HG03565 (cell line): Measurements from ENCODE around the gene RASL10A.

Experiments used
- ATAC-seq: cut with Tn5 transposase; IDR thresholded peaks from one replicate; pipeline ENCODE4 v1.9.1; 2021; ENCODE audit warnings: mild to moderate bottlenecking, moderate library complexity; ENCODE audit not compliant: unreplicated experiment

Gene RASL10A

GRCh38 chr22:29325356-29325755, 9.9 kb upstream of the RASL10A start:
- ATAC-seq, result no peak

DNA sequence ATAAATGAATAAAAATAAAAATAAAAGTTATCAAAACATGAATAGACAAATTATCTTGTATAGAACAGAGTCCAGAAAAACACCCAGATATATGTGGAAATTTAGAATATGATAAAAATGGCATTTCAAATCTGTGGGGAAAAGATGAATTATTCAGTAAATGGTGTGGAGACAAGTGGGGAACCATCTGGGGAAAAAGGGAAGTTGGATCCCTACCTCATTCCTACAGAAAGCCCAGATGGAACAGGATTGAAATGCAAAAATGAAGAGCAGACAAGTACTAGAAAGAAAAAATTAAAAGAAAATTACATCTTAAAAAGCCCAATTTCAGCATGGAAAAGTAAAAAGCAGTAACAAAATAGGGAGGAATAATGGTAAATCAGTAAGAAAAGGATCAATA, 8.1 kb upstream of the RASL10A start:
- no peak for ATAC-seq

- ATAC-seq, result no peak
These were observed 5.0 kb upstream of the RASL10A start for GRCh38 chr22:29320546-29320945.

DNA sequence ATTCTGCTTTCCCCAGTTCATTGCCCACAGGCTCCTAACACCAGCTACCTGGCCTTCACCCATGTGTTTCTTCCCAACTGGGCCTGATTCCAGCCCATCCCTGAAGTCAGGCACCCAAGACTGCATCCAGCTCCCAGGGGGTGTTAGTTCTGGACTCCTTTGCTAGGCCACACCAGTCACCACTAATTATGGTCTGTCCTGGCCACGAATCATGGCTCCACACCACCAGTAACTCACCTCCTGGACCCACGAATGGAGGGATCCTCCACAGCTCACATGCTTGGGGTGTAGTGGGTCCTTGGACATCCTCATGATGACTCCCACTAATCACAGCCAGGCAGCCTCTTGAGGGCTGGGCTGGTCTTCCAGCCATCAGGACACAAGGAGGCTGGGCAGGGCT, 3.6 kb upstream of the RASL10A start:
- no peak for ATAC-seq

DNA sequence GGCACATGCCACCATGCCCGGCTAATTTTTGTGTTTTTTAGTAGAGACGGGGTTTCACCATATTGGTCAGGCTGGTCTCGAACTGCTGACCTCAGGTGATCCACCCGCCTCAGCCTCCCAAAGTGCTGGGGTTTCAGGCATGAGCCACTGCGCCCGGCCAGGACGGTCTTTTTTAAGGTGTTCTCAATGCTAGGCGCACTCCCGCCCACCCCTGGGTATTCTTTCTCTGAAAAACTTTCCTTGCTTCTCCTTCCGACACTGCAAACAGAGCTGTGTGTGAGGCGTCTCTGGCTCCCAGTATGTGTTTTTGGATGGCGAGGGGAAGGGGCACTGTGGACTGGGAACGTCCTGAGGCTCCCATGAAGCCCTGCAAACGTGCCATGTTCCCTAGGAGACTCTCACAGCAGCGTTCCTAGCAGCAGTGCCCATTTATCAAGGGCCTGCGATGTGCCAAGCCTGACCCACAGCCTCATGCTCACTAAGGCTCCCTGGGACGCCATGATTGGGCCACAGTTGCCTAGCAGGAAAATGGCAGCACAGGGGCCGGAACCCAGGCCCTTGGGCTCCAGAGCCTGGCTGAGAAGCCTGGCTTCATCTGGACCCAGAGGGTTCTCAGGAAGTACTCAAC, 2.4 kb upstream of the RASL10A start:
- ATAC-seq, result no peak

- no peak for ATAC-seq
These were observed 788 bp upstream of the RASL10A start for GRCh38 chr22:29316141-29316828.

GRCh38 chr22:29314537-29315285, 786 bp downstream of the RASL10A start:
- no peak for ATAC-seq

DNA sequence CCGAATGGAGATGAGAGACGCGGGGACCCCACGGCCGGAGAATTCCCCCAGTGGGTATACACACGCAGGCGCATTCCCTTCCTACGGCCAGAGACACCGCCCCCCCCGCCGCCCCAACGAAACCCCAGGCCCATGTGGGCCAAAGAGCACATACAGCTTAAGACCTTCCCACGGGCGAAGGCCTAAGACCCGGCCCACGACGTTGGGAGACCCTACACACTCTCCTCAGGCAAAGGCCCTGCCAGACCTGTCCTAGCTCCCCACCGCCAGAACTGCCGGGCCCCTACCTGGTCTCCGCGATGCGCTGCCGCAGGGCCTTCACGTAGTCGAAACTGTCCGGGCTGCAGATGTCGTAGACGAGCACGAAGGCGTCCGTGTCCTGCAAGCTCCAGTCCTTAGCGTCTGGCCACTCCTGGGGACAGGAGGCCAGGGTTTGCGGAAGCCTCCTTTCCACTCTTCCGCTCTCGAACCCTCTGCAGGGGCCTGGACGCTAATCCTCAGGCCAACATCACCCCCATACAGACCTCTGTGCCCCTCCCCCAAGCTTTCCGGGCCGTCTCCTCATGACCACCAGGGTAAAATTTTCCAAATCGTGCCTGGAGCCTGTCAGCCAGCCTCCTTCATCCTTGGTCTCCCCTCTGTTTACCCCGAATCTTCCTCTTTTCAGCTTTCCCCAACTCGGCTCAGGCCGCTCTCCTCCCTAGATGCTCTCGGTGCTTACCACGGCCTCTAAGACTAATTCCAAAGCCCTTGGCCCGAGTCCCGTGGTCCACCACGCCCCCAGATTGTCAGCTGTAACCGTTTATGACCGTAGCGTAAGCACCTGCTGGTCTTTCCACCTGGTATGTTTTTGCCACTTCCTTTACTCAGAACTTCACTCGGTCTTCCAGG, 1.7 kb downstream of the RASL10A start:
- no peak for ATAC-seq

DNA sequence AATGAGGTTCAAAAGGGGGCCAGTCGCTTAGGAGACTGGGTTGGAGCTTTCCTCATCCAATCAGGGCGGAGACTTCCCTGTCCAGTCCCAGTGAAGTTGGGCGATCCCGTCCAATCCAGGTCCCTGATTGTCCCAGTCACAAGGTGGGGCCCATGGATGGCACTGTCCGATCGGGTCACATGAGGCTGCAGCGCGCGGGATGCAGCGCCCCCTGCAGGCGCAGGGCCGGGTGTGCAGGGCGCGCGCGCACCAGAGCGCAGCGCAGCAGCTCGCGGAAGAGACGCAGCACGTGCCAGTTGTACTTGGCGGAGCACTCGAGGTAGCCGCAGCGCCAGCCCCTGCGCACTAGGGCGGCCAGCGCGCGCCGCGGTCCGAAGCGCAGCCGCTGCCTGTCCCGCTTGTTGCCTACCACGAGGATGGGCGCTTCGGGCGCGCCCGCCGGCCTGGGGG, 2.3 kb downstream of the RASL10A start:
- ATAC-seq, result no peak

DNA sequence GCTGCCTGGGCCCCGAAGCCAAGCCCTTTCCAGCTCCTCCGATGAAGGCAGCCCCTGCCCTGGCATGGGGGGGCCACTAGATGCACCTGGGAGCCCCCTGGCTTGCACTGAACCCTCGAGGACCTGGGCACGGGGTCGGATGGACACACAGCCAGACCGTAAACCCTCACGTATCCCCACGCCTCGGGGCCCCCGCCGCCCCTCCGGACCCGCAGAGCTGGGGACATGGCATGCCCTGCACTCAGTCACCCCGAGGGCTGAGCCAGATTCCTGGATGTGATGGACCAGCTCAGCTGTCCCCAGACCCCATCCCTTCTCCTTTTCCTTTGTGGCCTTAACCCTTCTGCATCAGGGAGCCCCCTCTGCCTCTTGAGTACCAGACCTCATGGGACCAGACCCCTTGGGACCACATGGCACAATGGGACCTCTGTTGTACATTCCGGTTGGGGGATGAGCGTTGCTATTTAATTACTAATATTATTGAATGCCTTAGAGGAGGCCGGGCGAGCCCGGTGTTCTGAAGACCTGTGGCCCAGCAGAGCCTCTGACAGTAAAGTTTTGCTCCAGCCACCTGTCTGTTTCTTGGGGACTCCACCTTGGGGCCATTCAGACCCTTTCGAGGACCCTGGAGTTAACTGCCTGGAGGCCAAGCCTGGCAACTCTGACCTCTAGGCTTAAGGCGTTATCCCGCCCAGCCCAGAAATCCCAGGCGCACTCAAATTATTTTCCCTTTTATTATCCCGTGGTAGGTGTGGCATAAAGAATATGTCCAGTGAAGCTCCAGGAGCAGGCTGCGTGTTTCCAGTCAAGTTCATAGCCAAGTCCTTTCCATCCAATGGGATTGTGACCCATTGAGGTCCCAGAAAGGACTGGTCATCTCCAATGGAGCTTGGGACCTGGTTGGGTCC, 3.0 kb downstream of the RASL10A start:
- no peak for ATAC-seq

DNA sequence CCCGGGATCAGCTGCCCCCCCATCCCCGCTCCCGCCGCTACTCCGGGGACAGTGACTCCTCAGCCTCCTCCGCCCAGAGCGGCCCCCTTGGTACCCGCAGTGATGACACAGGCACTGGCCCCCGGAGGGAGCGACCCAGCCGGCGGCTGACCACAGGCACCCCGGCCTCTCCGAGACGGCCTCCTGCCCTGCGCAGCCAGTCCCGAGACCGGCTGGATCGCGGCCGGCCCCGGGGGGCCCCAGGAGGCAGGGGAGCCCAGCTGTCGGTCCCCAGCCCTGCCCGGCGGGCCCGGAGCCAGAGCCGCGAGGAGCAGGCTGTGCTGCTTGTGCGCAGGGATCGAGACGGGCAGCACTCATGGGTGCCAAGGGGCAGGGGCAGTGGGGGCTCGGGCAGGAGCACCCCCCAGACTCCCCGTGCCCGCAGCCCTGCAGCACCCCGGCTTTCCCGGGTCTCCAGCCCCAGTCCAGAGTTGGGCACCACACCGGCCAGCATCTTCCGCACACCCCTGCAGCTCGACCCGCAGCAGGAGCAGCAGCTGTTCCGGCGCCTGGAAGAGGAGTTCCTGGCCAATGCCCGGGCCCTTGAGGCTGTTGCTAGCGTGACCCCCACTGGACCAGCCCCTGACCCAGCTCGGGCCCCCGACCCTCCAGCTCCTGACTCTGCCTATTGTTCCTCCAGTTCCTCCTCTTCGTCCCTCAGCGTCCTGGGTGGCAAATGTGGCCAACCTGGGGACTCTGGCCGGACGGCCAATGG, 3.9 kb downstream of the RASL10A start:
- no peak for ATAC-seq

- ATAC-seq, result no peak
These were observed 4.6 kb downstream of the RASL10A start for GRCh38 chr22:29310863-29311339.

GRCh38 chr22:29310065-29310862, 5.2 kb downstream of the RASL10A start:
- no peak for ATAC-seq

GRCh38 chr22:29309332-29310064, 6.0 kb downstream of the RASL10A start:
- ATAC-seq, result no peak

DNA sequence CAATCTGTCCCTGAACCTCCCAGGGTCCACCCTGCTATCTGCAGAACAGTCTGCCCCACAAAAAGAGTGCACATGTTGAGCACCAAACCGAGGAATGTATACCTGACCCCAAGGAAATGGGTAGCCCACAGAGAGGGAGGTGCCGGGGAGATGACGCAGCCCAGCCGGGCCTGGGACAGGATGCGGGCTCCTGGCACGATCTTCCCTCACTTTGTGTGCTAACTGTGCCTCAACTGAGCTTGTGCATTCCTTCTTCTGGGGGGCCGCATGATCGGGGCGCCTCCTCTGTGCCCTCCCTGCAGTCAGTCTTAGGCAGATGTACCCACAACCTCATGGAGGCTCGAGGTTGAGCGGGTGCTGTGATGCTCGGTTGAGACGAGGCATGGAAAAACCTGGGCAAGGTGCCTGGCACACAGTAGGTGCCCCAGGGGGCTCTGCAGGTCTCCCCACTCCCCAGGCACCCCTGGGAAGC, 6.7 kb downstream of the RASL10A start:
- no peak for ATAC-seq

DNA sequence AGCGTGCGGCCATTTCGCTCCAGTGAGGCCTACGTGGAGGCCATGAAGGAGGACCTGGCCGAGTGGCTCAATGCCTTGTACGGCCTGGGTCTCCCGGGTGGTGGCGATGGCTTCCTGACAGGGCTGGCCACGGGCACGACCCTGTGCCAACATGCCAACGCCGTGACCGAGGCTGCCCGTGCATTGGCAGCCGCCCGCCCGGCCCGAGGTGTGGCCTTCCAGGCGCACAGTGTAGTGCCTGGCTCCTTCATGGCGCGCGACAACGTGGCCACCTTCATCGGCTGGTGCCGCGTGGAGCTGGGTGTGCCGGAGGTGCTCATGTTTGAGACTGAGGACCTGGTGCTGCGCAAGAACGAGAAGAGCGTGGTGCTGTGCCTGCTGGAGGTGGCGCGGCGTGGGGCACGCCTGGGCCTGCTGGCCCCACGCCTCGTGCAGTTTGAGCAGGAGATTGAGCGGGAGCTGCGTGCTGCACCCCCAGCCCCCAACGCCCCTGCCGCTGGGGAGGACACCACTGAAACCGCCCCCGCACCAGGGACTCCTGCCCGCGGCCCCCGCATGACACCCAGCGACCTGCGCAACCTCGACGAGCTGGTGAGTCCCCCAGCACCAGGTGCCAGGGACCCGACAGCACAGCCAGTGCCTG, 7.2 kb downstream of the RASL10A start:
- no peak for ATAC-seq

- ATAC-seq, result no peak
These were observed 7.8 kb downstream of the RASL10A start for GRCh38 chr22:29307596-29308147.
